Suprapubic skin (tissue), 4 donors: ENCODE measurements around the gene ATP1A4. TPM values are rescaled to one million over a fixed set of nuclear protein-coding genes. Genes with fewer than 3 reads are reported as not detected.
"Not testable (repeated sequence)": the region's sequence is repeated elsewhere in the genome, so short reads cannot be mapped to it uniquely, and the experiment has no call there.

Experiments used
- DNase-seq, 2 donors: peaks; one replicate each; pipeline ENCODE4 v3.0.0-alpha.2; 2019; ENCODE audit warnings: low spot score in 2 of 2
- H3K27ac ChIP-seq: fragments of 200-600 bp; sonication (generic); one replicate; pipeline ENCODE4 v1.5.1; 2019
- H3K27me3 ChIP-seq: fragments of 200-600 bp; sonication (generic); one replicate; pipeline ENCODE4 v1.5.1; 2019
- H3K36me3 ChIP-seq: fragments of 200-600 bp; sonication (generic); one replicate; pipeline ENCODE4 v1.5.1; 2019
- H3K4me1 ChIP-seq: fragments of 200-600 bp; sonication (generic); one replicate; pipeline ENCODE4 v1.5.1; 2019
- H3K4me3 ChIP-seq: fragments of 200-600 bp; sonication (generic); one replicate; pipeline ENCODE4 v1.5.1; 2019; ENCODE audit warnings: mild to moderate bottlenecking
- H3K9me3 ChIP-seq: fragments of 200-600 bp; sonication (generic); one replicate; pipeline ENCODE4 v1.5.1; 2019
- EP300 ChIP-seq: sonication (generic); formaldehyde crosslinking; IDR thresholded peaks from one replicate; pipeline ENCODE4 v1.6.1; 2017; ENCODE audit warnings: antibody characterized with exemption
- POLR2A ChIP-seq, 2 donors: fragments of 450-650 bp; IDR thresholded peaks; one replicate each; pipeline ENCODE4 v1.6.1; 2017; ENCODE audit warnings: antibody characterized with exemption in 2 of 2, mild to moderate bottlenecking in 2 of 2, moderate library complexity in 2 of 2
- POLR2AphosphoS5 ChIP-seq, 3 donors: sonication (generic); formaldehyde crosslinking; IDR thresholded peaks; one replicate each; pipeline ENCODE4 v1.6.1; 2017; ENCODE audit warnings: antibody characterized with exemption in 3 of 3
- WGBS: methylation state at CpG from one replicate; pipeline ENCODE4 v1.1.5; 2018; 5-methylcytosine and 5-hydroxymethylcytosine counted together
- total RNA-seq, 4 donors: library from RNA; depleted of rRNA; stranded (reverse); fragments of >200 nt; gene quantifications; one replicate each; pipeline ENCODE4 v1.1.0, GENCODE V29; 2016
- TF ChIP-seq, protein P1 (sequence below), 2 donors: fragments of 200-600 bp in 1 of 2; fragments of 450-650 bp in 1 of 2; sonication (generic) in 1 of 2; IDR thresholded peaks; one replicate each; pipeline ENCODE4 v1.5.1; 2016 to 2019; ENCODE audit warnings: antibody characterized with exemption in 2 of 2, mild to moderate bottlenecking in 1 of 2, moderate library complexity in 1 of 2

The ATP1A4 gene
- total RNA-seq, 4 donors from 2014 or later, result not detected

DNA sequence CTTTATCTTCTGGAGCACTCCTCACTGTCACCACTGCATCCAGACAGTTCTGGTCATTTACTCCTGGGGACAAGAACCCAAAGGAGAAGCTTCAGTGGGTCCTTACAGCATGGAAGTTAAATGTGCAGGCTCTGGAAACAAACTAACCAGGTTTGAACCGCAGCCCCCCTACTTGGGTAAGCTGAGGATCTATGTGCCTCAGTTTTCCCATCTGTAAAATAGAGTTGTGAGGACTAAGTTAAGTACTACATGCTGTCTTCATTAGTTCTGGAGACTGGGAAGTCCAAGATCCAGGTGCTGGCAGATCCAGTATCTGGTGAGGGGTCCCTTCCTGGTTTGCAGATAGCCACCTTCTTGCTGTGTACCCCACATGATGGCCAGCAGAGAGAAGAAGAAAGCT is 43.9 kb upstream of the ATP1A4 start:
- peaks cover 17% of the 10 kb centered on the region for H3K4me1 ChIP-seq
- H3K36me3 ChIP-seq, result no peaks in the 10 kb centered on the region
- H3K4me3 ChIP-seq, result no peak overlapping the region
- DNase-seq, result no peak
- H3K27ac ChIP-seq, result no peak overlapping the region
- H3K9me3 ChIP-seq, result no peaks in the 10 kb centered on the region
- 92% methylated on average over 1 of the region's 1 CpG for WGBS
- TF ChIP-seq POLR2AphosphoS5 (IDR thresholded peaks at IDR 0.05), result no peak
- TF ChIP-seq, protein P1, sequence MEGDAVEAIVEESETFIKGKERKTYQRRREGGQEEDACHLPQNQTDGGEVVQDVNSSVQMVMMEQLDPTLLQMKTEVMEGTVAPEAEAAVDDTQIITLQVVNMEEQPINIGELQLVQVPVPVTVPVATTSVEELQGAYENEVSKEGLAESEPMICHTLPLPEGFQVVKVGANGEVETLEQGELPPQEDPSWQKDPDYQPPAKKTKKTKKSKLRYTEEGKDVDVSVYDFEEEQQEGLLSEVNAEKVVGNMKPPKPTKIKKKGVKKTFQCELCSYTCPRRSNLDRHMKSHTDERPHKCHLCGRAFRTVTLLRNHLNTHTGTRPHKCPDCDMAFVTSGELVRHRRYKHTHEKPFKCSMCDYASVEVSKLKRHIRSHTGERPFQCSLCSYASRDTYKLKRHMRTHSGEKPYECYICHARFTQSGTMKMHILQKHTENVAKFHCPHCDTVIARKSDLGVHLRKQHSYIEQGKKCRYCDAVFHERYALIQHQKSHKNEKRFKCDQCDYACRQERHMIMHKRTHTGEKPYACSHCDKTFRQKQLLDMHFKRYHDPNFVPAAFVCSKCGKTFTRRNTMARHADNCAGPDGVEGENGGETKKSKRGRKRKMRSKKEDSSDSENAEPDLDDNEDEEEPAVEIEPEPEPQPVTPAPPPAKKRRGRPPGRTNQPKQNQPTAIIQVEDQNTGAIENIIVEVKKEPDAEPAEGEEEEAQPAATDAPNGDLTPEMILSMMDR (IDR thresholded peaks at IDR 0.05), result no peak
- TF ChIP-seq EP300, result no peak
- TF ChIP-seq POLR2A (IDR thresholded peaks at IDR 0.05), result no peak
- H3K27me3 ChIP-seq, result no peaks in the 10 kb centered on the region

DNA sequence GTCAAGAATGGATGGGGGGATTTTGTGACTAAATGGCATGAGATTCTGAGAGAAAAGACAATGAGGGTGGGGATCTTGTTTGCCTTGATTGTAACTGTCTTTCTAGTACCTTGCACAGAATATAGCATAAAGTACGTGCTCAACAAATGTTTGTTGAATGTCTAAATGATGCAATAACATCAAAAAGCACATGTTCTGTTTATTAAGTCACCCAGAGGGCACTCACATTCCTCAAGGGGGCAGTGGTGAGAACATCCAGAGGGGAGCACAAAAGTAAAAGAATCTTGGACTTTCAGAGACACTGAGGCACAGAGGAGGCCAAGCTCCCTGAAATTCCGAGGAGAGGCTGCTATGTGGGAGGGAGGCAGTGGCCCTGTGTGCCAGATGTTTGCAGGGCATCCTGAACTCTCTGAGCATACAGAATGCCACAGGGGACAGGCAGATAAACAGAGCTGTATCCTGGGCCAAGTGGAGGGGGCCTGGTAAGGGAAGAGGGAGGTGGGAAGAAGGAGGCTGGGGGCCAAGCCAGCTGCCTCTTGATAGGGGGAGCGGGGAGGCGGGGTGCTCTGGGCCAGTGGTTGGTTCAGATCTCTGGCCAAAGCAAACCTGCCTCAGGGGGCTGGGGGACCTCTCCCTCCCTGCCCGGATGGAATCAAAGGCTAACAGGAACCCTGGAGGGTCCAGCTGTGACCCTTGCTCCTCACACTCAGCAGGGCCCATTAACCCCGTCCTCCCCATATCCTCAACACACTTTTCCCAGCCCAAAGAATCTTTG is 42.3 kb upstream of the ATP1A4 start:
- Histone ChIP-seq H3K27ac (no peak overlapping the region), H3K4me1 (peaks cover 7% of the 10 kb centered on the region), H3K4me3 (no peak overlapping the region), H3K9me3 (no peaks in the 10 kb centered on the region), H3K27me3 (no peaks in the 10 kb centered on the region), H3K36me3 (no peaks in the 10 kb centered on the region)
- TF ChIP-seq POLR2A (IDR thresholded peaks at IDR 0.05), result no peak
- TF ChIP-seq, protein P1 (IDR thresholded peaks at IDR 0.05), result peak in 1 of 2 donors; percentile 40
- no peak for DNase-seq
- WGBS, result 19% methylated on average over 6 of the region's 6 CpGs

DNA sequence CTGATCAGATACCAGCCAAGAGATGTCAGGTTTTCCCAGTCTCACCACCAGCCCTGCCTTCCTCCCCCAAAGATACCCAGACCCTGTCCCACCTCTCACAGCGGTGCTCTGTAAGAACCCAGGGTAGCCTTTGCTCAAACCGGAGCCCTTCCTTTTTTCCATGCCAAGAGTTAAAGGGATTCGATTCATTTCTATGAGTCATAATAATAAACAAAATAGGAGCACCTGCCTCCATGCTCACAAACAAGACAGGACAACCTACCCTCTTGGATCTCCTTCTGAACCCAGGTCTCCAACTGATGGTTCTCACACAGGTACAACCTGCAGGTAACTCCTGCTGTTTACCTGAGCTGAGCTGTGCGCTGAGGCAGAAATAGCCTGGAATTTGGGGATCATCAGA is 41.7 kb upstream of the ATP1A4 start:
- no peaks in the 10 kb centered on the region for H3K9me3 ChIP-seq
- no peak overlapping the region for H3K27ac ChIP-seq
- H3K4me3 ChIP-seq, result no peak overlapping the region
- peaks cover 4% of the 10 kb centered on the region for H3K4me1 ChIP-seq
- DNase-seq, result no peak
- 43% methylated on average over 4 of the region's 4 CpGs for WGBS
- no peaks in the 10 kb centered on the region for H3K27me3 ChIP-seq
- TF ChIP-seq EP300, result no peak
- no peak for TF ChIP-seq POLR2A (IDR thresholded peaks at IDR 0.05)
- TF ChIP-seq, protein P1 (IDR thresholded peaks at IDR 0.05), result no peak
- no peak for TF ChIP-seq POLR2AphosphoS5 (IDR thresholded peaks at IDR 0.05)
- no peaks in the 10 kb centered on the region for H3K36me3 ChIP-seq

DNA sequence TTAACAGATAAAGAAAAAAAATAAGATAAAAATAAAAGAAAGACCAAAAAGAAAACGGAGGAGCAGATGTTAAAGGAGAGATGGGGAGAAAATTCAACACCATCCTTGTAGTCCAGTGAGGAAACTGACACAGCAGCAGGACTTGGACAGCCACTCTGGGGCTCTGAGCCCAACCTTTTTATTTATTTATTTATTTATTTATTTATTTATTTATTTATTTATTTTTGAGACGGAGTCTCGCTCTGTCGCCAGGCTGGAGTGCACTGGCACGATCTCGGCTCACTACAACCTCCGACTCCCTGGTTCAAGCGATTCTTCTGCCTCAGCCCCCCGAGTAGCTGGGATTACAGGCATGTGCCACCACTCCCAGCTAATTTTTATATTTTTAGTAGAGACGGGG is 39.9 kb upstream of the ATP1A4 start:
- H3K27me3 ChIP-seq, result peaks cover 11% of the 10 kb centered on the region
- not testable (repeated sequence) for H3K27ac ChIP-seq, H3K4me3 ChIP-seq, H3K4me1 ChIP-seq, H3K9me3 ChIP-seq, H3K36me3 ChIP-seq, DNase-seq
- 88% methylated on average over 10 of the region's 10 CpGs for WGBS

DNA sequence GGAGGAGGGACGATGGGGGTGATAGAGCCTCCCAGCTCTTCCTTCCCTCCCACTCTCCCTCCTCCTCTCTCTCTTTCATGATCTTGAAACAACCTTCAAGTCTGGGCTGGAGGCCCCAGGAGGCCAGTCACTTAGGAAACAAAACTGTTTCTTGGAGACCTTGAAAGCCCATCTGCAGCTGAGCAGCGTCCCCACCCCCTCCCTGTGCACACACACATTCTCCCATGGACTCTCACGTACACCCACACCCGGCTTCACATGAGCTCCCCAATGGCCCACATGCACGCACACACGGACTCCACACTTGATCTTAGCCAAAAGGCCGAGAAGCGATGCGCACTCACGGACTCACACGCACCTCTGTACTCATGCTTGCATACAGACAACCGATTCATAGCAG is 39.0 kb upstream of the ATP1A4 start:
- Histone ChIP-seq H3K4me3 (no peak overlapping the region), H3K9me3 (no peaks in the 10 kb centered on the region), H3K4me1 (peaks cover 10% of the 10 kb centered on the region), H3K27ac (no peak overlapping the region), H3K27me3 (peaks cover 11% of the 10 kb centered on the region), H3K36me3 (no peaks in the 10 kb centered on the region)
- WGBS, result 81% methylated on average over 12 of the region's 12 CpGs
- no peak for DNase-seq
- no peak for TF ChIP-seq EP300
- TF ChIP-seq, protein P1 (IDR thresholded peaks at IDR 0.05), result no peak

DNA sequence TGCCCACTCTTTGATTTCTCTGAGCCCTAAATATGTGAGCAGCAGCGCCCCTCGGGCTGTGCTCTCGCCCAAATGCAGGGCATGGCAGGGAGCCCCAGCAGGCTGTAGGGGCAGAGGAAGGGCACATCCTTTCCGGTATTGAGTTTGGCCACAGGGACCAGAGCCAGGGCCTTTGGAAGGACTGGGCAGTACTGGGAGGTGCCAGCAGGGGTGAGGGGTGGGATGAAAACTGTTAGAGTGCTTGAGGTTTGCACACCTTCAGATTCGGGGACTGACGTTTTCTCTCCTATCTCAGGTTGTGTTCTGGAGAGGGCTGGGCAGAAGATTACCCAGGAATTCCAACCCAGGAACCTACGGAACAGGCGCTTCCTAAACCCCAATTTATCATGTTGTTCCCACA is 38.0 kb upstream of the ATP1A4 start:
- Histone ChIP-seq H3K9me3 (no peaks in the 10 kb centered on the region), H3K27me3 (peaks cover 18% of the 10 kb centered on the region), H3K4me1 (peaks cover 21% of the 10 kb centered on the region), H3K27ac (no peak overlapping the region), H3K36me3 (no peaks in the 10 kb centered on the region), H3K4me3 (no peak overlapping the region)
- WGBS, result 69% methylated on average over 8 of the region's 8 CpGs
- TF ChIP-seq POLR2AphosphoS5 (IDR thresholded peaks at IDR 0.05) (no peak), EP300 (no peak), POLR2A (IDR thresholded peaks at IDR 0.05) (no peak)
- TF ChIP-seq, protein P1 (IDR thresholded peaks at IDR 0.05), result no peak
- no peak for DNase-seq
